ENCODE data around the gene MS4A15.

MS4A15 gene

GRCh38 chr11:60803273-60803936 lies 46.7 kb downstream of the MS4A15 start:
- no peaks in the 10 kb centered on the region for H3K79me2 ChIP-seq (ENCODE audit: insufficient read depth, low read length)
- no peaks in the 10 kb centered on the region for H3K9me2 ChIP-seq (ENCODE audit: low read depth, low read length)
- no peak overlapping the region for H2AFZ ChIP-seq (ENCODE audit: low read length)
- H4K20me1 ChIP-seq (ENCODE audit: insufficient read depth, low read length): no peaks in the 10 kb centered on the region
- TF ChIP-seq CTCF (IDR thresholded peaks at IDR 0.05; ENCODE audit: low read length) (no peak), EZH2 (IDR thresholded peaks at IDR 0.05; ENCODE audit: borderline replicate concordance, low read length) (no peak)
- no peak overlapping the region for H3K9ac ChIP-seq (ENCODE audit: low read length)
- no peak overlapping the region for H3K27ac ChIP-seq (ENCODE audit: low read depth, low read length, poor library complexity, severe bottlenecking)
- H3K4me2 ChIP-seq (ENCODE audit: low read length): no peak overlapping the region
- H3K4me3 ChIP-seq (ENCODE audit: low read depth, low read length, poor library complexity, severe bottlenecking): no peak overlapping the region
- peaks cover 3% of the 10 kb centered on the region; the same call in 1 of the 2 replicates for H3K27me3 ChIP-seq (ENCODE audit: insufficient read depth, low read length)
- H3K9me3 ChIP-seq (ENCODE audit: low read length): no peaks in the 10 kb centered on the region
- no peaks in the 10 kb centered on the region for H3K36me3 ChIP-seq (ENCODE audit: insufficient read depth, low read length)
- no peaks in the 10 kb centered on the region for H3K4me1 ChIP-seq (ENCODE audit: insufficient read depth, low read length, severe bottlenecking)
- H3F3A ChIP-seq (ENCODE audit: insufficient read depth, low read length): no peaks in the 10 kb centered on the region

DNA sequence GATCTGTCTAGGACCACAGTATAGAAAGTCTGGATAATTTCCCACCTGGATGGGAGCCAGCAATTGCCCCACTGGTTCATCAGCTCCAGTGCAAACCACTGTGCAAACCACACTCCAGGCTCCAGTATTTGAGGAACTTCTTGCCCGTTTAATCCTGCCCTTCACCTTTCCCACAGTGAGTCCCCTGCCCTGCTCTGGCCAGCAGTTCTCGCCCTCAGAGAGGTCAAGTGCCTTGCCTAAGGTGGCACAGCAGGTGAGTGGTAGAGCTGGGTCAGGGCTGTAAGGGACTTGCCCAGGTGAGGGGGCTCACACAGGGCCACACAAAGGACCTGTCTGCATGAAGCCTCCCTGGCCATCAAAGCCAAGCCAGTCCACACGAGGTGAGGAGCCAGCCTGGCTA lies 52.6 kb downstream of the MS4A15 start:
- Histone ChIP-seq H3K9ac (ENCODE audit: low read length) (no peak overlapping the region), H3K36me3 (ENCODE audit: insufficient read depth, low read length) (no peaks in the 10 kb centered on the region), H3K9me2 (ENCODE audit: low read depth, low read length) (no peaks in the 10 kb centered on the region), H3F3A (ENCODE audit: insufficient read depth, low read length) (no peaks in the 10 kb centered on the region), H3K4me1 (ENCODE audit: insufficient read depth, low read length, severe bottlenecking) (no peaks in the 10 kb centered on the region), H3K4me3 (ENCODE audit: low read depth, low read length, poor library complexity, severe bottlenecking) (no peak overlapping the region), H3K27ac (ENCODE audit: low read depth, low read length, poor library complexity, severe bottlenecking) (no peak overlapping the region), H4K20me1 (ENCODE audit: insufficient read depth, low read length) (no peaks in the 10 kb centered on the region), H3K27me3 (ENCODE audit: insufficient read depth, low read length) (no peaks in the 10 kb centered on the region; the same call in 1 of the 2 replicates), H2AFZ (ENCODE audit: low read length) (no peak overlapping the region), H3K79me2 (ENCODE audit: insufficient read depth, low read length) (no peaks in the 10 kb centered on the region), H3K9me3 (ENCODE audit: low read length) (no peaks in the 10 kb centered on the region; the same call in 1 of the 2 replicates), H3K4me2 (ENCODE audit: low read length) (no peak overlapping the region)
- TF ChIP-seq EZH2 (IDR thresholded peaks at IDR 0.05; ENCODE audit: borderline replicate concordance, low read length) (no peak), CTCF (IDR thresholded peaks at IDR 0.05; ENCODE audit: low read length) (no peak)

- TF ChIP-seq EZH2 (IDR thresholded peaks at IDR 0.05; ENCODE audit: borderline replicate concordance, low read length) (no peak), CTCF (IDR thresholded peaks at IDR 0.05; ENCODE audit: low read length) (no peak)
- Histone ChIP-seq H3K9me2 (ENCODE audit: low read depth, low read length) (no peaks in the 10 kb centered on the region), H3K36me3 (ENCODE audit: insufficient read depth, low read length) (no peaks in the 10 kb centered on the region), H2AFZ (ENCODE audit: low read length) (no peak overlapping the region), H3K4me3 (ENCODE audit: low read depth, low read length, poor library complexity, severe bottlenecking) (no peak overlapping the region), H3K4me1 (ENCODE audit: insufficient read depth, low read length, severe bottlenecking) (no peaks in the 10 kb centered on the region), H3K79me2 (ENCODE audit: insufficient read depth, low read length) (no peaks in the 10 kb centered on the region), H3K4me2 (ENCODE audit: low read length) (no peak overlapping the region), H3F3A (ENCODE audit: insufficient read depth, low read length) (no peaks in the 10 kb centered on the region), H3K9me3 (ENCODE audit: low read length) (no peaks in the 10 kb centered on the region; the same call in 1 of the 2 replicates), H3K9ac (ENCODE audit: low read length) (no peak overlapping the region), H3K27me3 (ENCODE audit: insufficient read depth, low read length) (no peaks in the 10 kb centered on the region; the same call in 1 of the 2 replicates), H4K20me1 (ENCODE audit: insufficient read depth, low read length) (no peaks in the 10 kb centered on the region), H3K27ac (ENCODE audit: low read depth, low read length, poor library complexity, severe bottlenecking) (no peak overlapping the region)
Observed at GRCh38 chr11:60809691-60810090, 53.0 kb downstream of the MS4A15 start.

Data from OCI-LY1 (cell line).